H1 (cell line): ENCODE measurements around the gene SEMA3D. TPM values are rescaled to one million over a fixed set of nuclear protein-coding genes. Genes with fewer than 3 reads are reported as not detected.

Experiments used
- CTCF ChIA-PET: fragments of 300-600 bp; sonication (Branson Sonifier 250); formaldehyde crosslinking; loops from one replicate; lab custom pipeline; 2021; ENCODE audit not compliant: partially characterized antibody; lab: Charles Lee
- POLR2A ChIA-PET: fragments of 300-600 bp; sonication (Branson Sonifier 250); formaldehyde crosslinking; loops from one replicate; lab custom pipeline; 2021; ENCODE audit warnings: inconsistent platforms; ENCODE audit not compliant: partially characterized antibody; lab: Charles Lee
- DNase-seq, 2 experiments: peaks; one replicate each; pipeline versions ENCODE4 v3.0.0 to v3.0.0-alpha.2; 2010 to 2022; ENCODE audit warnings: low spot score in 2 of 2, low read depth in 1 of 2, mixed read lengths in 1 of 2
- FAIRE-seq: peaks from 2 replicates; lab custom pipeline; 2011; peaks lifted over from hg19 to GRCh38; lab: Jason Lieb, UNC
- H2AFZ ChIP-seq: 2 replicates; pipeline ENCODE4 v1.8.1; 2012; ENCODE audit warnings: low read length, inconsistent platforms
- H2AK5ac ChIP-seq: 2 replicates; pipeline ENCODE4 v1.6.1; 2013; ENCODE audit warnings: low read depth, low read length
- H2BK120ac ChIP-seq: replicated peaks from 2 replicates; pipeline ENCODE3; 2013; ENCODE audit warnings: low read depth, low read length, inconsistent platforms
- H2BK12ac ChIP-seq: 2 replicates; pipeline ENCODE4 v1.6.1; 2013; ENCODE audit warnings: low read depth, low read length
- H2BK15ac ChIP-seq: 2 replicates; pipeline ENCODE4 v1.6.1; 2013; ENCODE audit warnings: low read length
- H2BK20ac ChIP-seq: 2 replicates; pipeline ENCODE4 v1.6.1; 2013; ENCODE audit warnings: low read length
- H2BK5ac ChIP-seq: 2 replicates; pipeline ENCODE4 v1.6.1; 2013; ENCODE audit warnings: low read depth, low read length
- H3K14ac ChIP-seq: 2 replicates; pipeline ENCODE4 v1.6.1; 2013; ENCODE audit warnings: inconsistent platforms; ENCODE audit not compliant: insufficient read length
- H3K18ac ChIP-seq: 2 replicates; pipeline ENCODE4 v1.6.1; 2013; ENCODE audit warnings: low read length; ENCODE audit errors: extremely low read depth
- H3K23ac ChIP-seq: 2 replicates; pipeline ENCODE4 v1.6.1; 2013; ENCODE audit warnings: inconsistent platforms; ENCODE audit not compliant: insufficient read length
- H3K23me2 ChIP-seq: 2 replicates; pipeline ENCODE4 v1.6.1; 2013; ENCODE audit warnings: low read depth, low read length
- H3K27ac ChIP-seq: 2 replicates; pipeline ENCODE4 v1.6.1; 2011; ENCODE audit warnings: low read depth, low read length, inconsistent platforms
- H3K27me3 ChIP-seq, 4 experiments: replicated peaks in 1 of 4; 1 replicate in 1 of 4; 2 replicates in 3 of 4; pipeline versions ENCODE4 v1.6.1 to v1.8.1; 2011 to 2013; ENCODE audit warnings: low read length in 3 of 4, mild to moderate bottlenecking in 3 of 4, inconsistent platforms in 2 of 4, mixed read lengths in 2 of 4, moderate library complexity in 1 of 4; ENCODE audit not compliant: control insufficient read depth in 3 of 4, insufficient read depth in 3 of 4; ENCODE audit errors: extremely low read depth in 1 of 4
- H3K36me3 ChIP-seq, 4 experiments: 2 replicates each; pipeline versions ENCODE4 v1.6.1 to v1.8.1; 2011 to 2013; ENCODE audit warnings: mild to moderate bottlenecking in 4 of 4, low read length in 3 of 4, moderate library complexity in 2 of 4, control low read depth in 1 of 4, inconsistent platforms in 1 of 4; ENCODE audit not compliant: insufficient read depth in 4 of 4, control insufficient read depth in 2 of 4
- H3K4ac ChIP-seq: replicated peaks from 2 replicates; pipeline ENCODE3; 2013; ENCODE audit warnings: low read length, low read depth, mixed read lengths, inconsistent platforms; ENCODE audit not compliant: insufficient read length
- H3K4me1 ChIP-seq, 4 experiments: replicated peaks in 1 of 4; 1 replicate in 1 of 4; 2 replicates in 3 of 4; pipeline versions ENCODE4 v1.6.1 to v1.8.1; 2011 to 2013; ENCODE audit warnings: low read length in 3 of 4, inconsistent platforms in 2 of 4, mixed read lengths in 1 of 4; ENCODE audit not compliant: insufficient read depth in 4 of 4, control insufficient read depth in 3 of 4
- H3K4me2 ChIP-seq, 2 experiments: 2 replicates each; pipeline versions ENCODE4 v1.6.1 to v1.8.1; 2011 to 2013; ENCODE audit warnings: low read depth in 2 of 2, low read length in 2 of 2, control low read depth in 1 of 2, inconsistent platforms in 1 of 2, mild to moderate bottlenecking in 1 of 2; ENCODE audit not compliant: insufficient read depth in 1 of 2
- H3K4me3 ChIP-seq, 4 experiments: fragments of 200-600, 300-600 bp in 1 of 4; sonication (generic), shearing (Covaris generic), sonication (Bioruptor Twin) in 1 of 4; 2 replicates each; pipeline versions ENCODE4 v1.5.1 to v1.8.1; 2011 to 2016; ENCODE audit warnings: low read length in 4 of 4, low read depth in 3 of 4, control low read depth in 2 of 4, inconsistent platforms in 2 of 4, mild to moderate bottlenecking in 2 of 4, mixed read lengths in 1 of 4, moderate library complexity in 1 of 4; ENCODE audit not compliant: insufficient read depth in 2 of 4; ENCODE audit errors: extremely low read depth in 1 of 4
- H3K56ac ChIP-seq: replicated peaks from 2 replicates; pipeline ENCODE3; 2013; ENCODE audit warnings: low read depth, mild to moderate bottlenecking, mixed read lengths, low read length, inconsistent platforms; ENCODE audit not compliant: insufficient read length
- H3K79me1 ChIP-seq: 2 replicates; pipeline ENCODE4 v1.6.1; 2013; ENCODE audit warnings: low read depth, low read length, control low read depth
- H3K79me2 ChIP-seq, 2 experiments: 2 replicates each; pipeline versions ENCODE4 v1.6.1 to v1.8.1; 2012 to 2013; ENCODE audit warnings: low read length in 2 of 2, mild to moderate bottlenecking in 2 of 2, inconsistent platforms in 1 of 2; ENCODE audit not compliant: insufficient read depth in 2 of 2, control insufficient read depth in 1 of 2
- H3K9ac ChIP-seq, 4 experiments: replicated peaks in 1 of 4; 1 replicate in 1 of 4; 2 replicates in 3 of 4; pipeline versions ENCODE4 v1.6.1 to v1.8.1; 2011 to 2013; ENCODE audit warnings: low read depth in 3 of 4, low read length in 3 of 4, control low read depth in 2 of 4, mild to moderate bottlenecking in 2 of 4, moderate library complexity in 2 of 4, inconsistent platforms in 1 of 4; ENCODE audit errors: extremely low read depth in 1 of 4
- H3K9me3 ChIP-seq, 2 experiments: 2 replicates each; pipeline versions ENCODE4 v1.6.1 to v1.8.1; 2012 to 2013; ENCODE audit warnings: mild to moderate bottlenecking in 2 of 2, moderate library complexity in 2 of 2, control low read depth in 1 of 2, inconsistent platforms in 1 of 2, low read depth in 1 of 2, low read length in 1 of 2, mixed read lengths in 1 of 2; ENCODE audit not compliant: insufficient read depth in 2 of 2
- H4K20me1 ChIP-seq, 2 experiments: replicated peaks in 1 of 2; 2 replicates each; pipeline versions ENCODE3 to v1.8.1; 2011 to 2013; ENCODE audit warnings: inconsistent platforms in 2 of 2, low read length in 2 of 2, mild to moderate bottlenecking in 1 of 2; ENCODE audit not compliant: insufficient read depth in 2 of 2, control insufficient read depth in 1 of 2
- H4K5ac ChIP-seq: 2 replicates; pipeline ENCODE4 v1.6.1; 2013; ENCODE audit warnings: low read length, low read depth, mixed read lengths, inconsistent platforms; ENCODE audit not compliant: insufficient read length
- H4K8ac ChIP-seq: 2 replicates; pipeline ENCODE4 v1.8.0; 2013; ENCODE audit warnings: mild to moderate bottlenecking, moderate library complexity, low read length, inconsistent platforms; ENCODE audit not compliant: insufficient read depth; ENCODE audit errors: extremely low read depth
- H4K91ac ChIP-seq: replicated peaks from 2 replicates; pipeline ENCODE3; 2013; ENCODE audit warnings: low read length, mixed read lengths, inconsistent platforms; ENCODE audit not compliant: insufficient read length
- CTBP2 ChIP-seq: IDR thresholded peaks from 2 replicates; pipeline ENCODE4 v1.7.0; 2011; ENCODE audit warnings: borderline replicate concordance, mild to moderate bottlenecking, moderate library complexity, mixed read lengths, low read length; ENCODE audit not compliant: insufficient read depth, insufficient read length
- E2F6 ChIP-seq: IDR thresholded peaks from 2 replicates; pipeline ENCODE4 v1.6.1; 2012; ENCODE audit warnings: inconsistent platforms
- POLR2AphosphoS5 ChIP-seq: IDR thresholded peaks from 2 replicates; pipeline ENCODE4 v1.6.1; 2011; ENCODE audit warnings: low read depth, low read length
- WGBS, 2 experiments: shearing (Covaris generic) in 1 of 2; methylation state at CpG; one replicate each; pipeline versions ENCODE4 v1.1.6 to v1.1.7; 2013 to 2015; ENCODE audit warnings: low lambda C conversion rate in 2 of 2, mixed read lengths in 2 of 2, inconsistent platforms in 1 of 2, low coverage in 1 of 2, missing lambda C conversion rate in 1 of 2; ENCODE audit not compliant: insufficient replicate concordance in 2 of 2, insufficient coverage in 1 of 2, insufficient read length in 1 of 2; ENCODE audit errors: extremely low coverage in 1 of 2, missing lambda C conversion rate in 1 of 2; 5-methylcytosine and 5-hydroxymethylcytosine counted together
- polyA plus RNA-seq, 7 experiments: library from polyadenylated mRNA; depleted of rRNA in 3 of 7; stranded (reverse) in 5 of 7; unstranded in 2 of 7; fragments of >200 nt in 5 of 7; fragments of 200-250 nt in 2 of 7; gene quantifications; 1 replicate in 5 of 7; 2 replicates in 1 of 7; 4 replicates in 1 of 7; pipeline versions ENCODE4 v1.2.1 to v1.2.3, GENCODE V29; 2011 to 2013; ENCODE audit warnings: missing spikeins in 2 of 7, mixed read lengths in 2 of 7
- total RNA-seq: library from RNA; stranded (reverse); fragmentation: NEBNext Ultra II Directional; extraction: Animal tissue kit (Norgen Biotek cat#: 25700); gene quantifications from 2 replicates; pipeline ENCODE4 v1.2.1, GENCODE V29; 2021

SEMA3D gene
- total and polyA plus RNA-seq, 2 of the 8 experiments (the other 6 are each of a cell fraction or from before 2014, with no cell fraction given): 1.6 to 3.5 TPM

DNA sequence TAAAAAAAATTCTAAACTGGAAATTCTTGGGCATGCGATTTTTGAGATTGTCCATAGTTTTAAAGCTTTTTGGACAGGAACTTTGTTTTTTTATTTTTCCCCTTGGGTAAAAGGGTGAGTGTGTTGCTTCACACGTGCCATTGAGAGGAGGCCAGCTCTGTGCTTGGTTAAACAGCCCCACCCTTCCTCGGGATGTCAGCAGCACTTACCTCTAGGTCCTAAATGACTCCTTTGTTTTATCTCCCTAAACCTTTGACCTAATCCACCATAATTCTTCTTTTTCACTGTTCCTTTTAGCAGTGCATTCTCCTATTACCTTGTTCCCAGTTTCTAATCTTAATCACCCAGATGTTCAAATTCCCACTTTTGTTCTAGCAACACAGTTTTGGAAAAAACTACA lies 83.5 kb downstream of the SEMA3D start:
- H3K4me3 ChIP-seq: no peak overlapping the region
- no peak overlapping the region for H2BK120ac ChIP-seq
- H3K18ac ChIP-seq: no peak overlapping the region
- H3K23me2 ChIP-seq: no peaks in the 10 kb centered on the region
- ChIA-PET CTCF (interaction anchor here (1.3 kb wide), 1 partner anchor 11 kb away, joined by 4 read pairs; no protein-coding TSS in a partner anchor), POLR2A (no interaction called here)
- H4K8ac ChIP-seq: no peak overlapping the region
- no peak overlapping the region for H3K4ac ChIP-seq
- H3K27me3 ChIP-seq: no peaks in the 10 kb centered on the region
- 84% methylated on average over 3 of the region's 3 CpGs; no CpG with 5 or more reads in 1 of the 2 experiments for WGBS, 2 experiments
- no peak overlapping the region for H2BK20ac ChIP-seq
- H2AK5ac ChIP-seq: no peak overlapping the region
- H3K4me1 ChIP-seq: no peaks in the 10 kb centered on the region
- H2BK5ac ChIP-seq: no peak overlapping the region
- no peaks in the 10 kb centered on the region for H3K36me3 ChIP-seq
- H3K56ac ChIP-seq: no peak overlapping the region
- H2BK12ac ChIP-seq: no peak overlapping the region
- H4K91ac ChIP-seq: no peak overlapping the region
- H3K9ac ChIP-seq: no peak overlapping the region
- no peak overlapping the region for H2BK15ac ChIP-seq
- no peak overlapping the region for H3K14ac ChIP-seq
- H3K27ac ChIP-seq: no peak overlapping the region
- H4K20me1 ChIP-seq: no peaks in the 10 kb centered on the region
- FAIRE-seq (no peak), DNase-seq (no peak)
- H3K79me1 ChIP-seq: no peaks in the 10 kb centered on the region
- no peak overlapping the region for H2AFZ ChIP-seq
- no peak overlapping the region for H3K4me2 ChIP-seq
- H3K79me2 ChIP-seq: no peaks in the 10 kb centered on the region
- no peaks in the 10 kb centered on the region for H3K9me3 ChIP-seq
- H4K5ac ChIP-seq: no peak overlapping the region
- H3K23ac ChIP-seq: no peak overlapping the region
- TF ChIP-seq E2F6 (no peak), CTBP2 (no peak), POLR2AphosphoS5 (no peak)
